ENCODE data around the gene GPR155.
"Not testable (repeated sequence)": the region's sequence is repeated elsewhere in the genome, so short reads cannot be mapped to it uniquely, and the experiment has no call there.

The GPR155 gene

GRCh38 chr2:174492963-174493431, 6.2 kb upstream of the GPR155 start:
- DNase-seq (ENCODE audit: low spot score) = peak; percentile 58

- no peak for DNase-seq (ENCODE audit: low spot score)
These were observed 5.1 kb upstream of the GPR155 start for GRCh38 chr2:174491947-174492346.

DNA sequence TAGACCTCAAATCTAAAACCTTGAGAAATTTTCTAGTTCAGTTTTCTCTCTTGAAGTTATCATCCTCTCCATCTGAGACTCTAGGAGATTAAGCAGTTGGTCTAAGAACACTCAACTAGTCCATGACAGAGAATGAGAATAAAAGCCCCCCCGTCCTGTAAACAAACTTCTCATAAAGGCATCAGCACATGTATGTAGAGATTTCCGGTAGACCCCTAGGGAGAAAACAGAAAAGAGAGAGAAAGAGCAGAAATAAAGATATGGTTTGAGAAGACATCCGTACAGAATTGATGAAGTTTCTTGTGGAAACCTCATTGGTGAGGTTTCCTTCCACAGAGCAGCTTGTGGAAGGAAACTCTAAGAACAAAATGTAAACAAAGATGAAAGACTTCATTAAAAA, 3.2 kb upstream of the GPR155 start:
- no peak for DNase-seq (ENCODE audit: low spot score)

DNA sequence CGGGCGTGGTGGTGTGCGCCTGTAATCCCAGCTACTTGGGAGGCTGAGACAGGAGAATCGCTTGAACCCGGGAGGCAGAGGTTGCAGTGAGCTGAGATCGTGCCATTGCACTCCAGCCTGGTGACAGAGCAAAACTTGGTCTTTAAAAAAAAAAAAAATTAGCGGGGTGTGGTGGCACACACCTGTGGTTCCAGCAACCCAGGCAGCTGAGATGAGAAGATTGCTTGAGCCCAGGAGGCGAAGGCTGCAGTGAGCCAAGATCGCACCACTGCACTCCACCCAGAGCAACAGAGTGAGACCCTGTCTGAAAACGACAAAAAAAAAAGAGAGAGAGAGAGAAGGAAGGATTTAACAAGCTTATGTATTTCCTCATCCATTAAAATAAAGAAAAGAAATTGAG, 2.7 kb upstream of the GPR155 start:
- DNase-seq (ENCODE audit: low spot score) = not testable (repeated sequence)

- DNase-seq (ENCODE audit: low spot score) = no peak
These were observed 962 bp upstream of the GPR155 start for GRCh38 chr2:174487820-174488162.

DNA sequence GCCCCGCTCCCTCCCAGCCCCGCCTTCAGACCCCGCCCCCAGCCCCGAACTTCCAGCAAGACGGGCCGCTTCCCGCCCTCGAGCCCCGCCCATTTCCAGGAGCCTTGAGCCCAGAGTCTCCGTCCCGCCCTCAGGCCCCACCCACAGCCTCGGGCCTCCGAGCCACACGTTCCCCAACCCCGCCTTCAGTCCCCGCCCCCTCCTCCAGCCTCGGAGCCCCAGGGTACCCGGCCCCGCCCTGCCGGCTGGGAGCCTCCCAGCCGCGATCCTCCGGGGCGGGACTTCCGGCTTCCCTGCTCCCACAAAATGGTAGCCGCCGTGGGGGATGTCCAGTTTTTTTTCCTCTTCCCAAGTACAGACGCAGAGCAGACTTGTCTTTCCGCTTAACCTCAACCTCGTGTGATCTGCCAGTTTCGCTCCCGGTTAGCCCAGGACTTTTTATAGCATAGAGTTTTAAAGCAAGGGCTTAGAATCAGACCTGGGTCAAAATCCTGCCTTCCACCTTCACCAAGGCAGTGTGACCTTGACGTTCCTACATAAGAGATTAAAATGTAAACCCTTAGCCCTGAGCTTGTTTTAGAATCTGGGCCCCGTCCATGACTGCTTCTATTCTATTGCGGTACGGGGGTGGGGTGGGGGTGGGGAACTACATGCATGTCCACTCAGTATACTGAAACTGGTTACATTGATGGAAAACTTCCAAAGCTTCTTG, 435 bp upstream of the GPR155 start:
- peak; percentile 98 for DNase-seq (ENCODE audit: low spot score)

GRCh38 chr2:174485788-174486562, 854 bp downstream of the GPR155 start:
- DNase-seq (ENCODE audit: low spot score) = peak; percentile 42

DNA sequence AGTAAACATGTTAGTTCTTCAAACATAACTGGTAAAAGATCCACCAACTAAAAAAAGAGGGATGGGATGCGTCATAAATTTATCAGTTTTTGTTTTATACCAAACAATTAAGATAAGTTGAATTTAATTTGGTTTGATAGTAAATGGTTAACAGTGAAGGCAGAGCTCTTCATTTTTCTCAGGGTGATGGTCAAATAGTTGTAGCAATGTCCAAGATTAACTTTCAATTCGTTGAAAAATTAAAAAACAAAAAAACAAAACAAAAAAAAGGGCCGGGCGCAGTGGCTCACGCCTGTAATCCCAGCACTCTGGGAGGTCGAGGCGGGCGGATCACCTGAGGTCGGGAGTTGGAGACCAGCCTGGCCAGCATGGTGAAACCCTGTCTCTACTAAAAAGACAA, 1.8 kb downstream of the GPR155 start:
- DNase-seq (ENCODE audit: low spot score) = not testable (repeated sequence)

DNA sequence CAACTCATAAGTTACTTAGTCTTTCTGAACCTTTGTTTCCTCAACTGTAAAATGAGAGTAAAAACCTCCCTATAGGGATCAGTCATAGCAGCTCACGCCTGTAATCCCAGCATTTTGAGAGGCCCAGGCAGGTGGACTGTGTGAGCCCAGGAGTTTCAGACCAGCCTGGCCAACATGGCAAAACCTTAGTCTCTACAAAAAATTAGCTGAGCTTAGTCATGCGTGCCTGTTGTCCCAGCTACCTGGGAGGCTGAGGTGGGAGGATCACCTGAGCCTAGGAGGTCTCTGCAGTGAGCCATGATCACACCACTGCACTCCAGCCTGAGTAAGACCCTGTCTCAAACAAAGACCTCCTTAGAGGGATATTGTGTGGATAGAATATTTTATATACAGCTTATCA, 2.3 kb downstream of the GPR155 start:
- no peak for DNase-seq (ENCODE audit: low spot score)

DNA sequence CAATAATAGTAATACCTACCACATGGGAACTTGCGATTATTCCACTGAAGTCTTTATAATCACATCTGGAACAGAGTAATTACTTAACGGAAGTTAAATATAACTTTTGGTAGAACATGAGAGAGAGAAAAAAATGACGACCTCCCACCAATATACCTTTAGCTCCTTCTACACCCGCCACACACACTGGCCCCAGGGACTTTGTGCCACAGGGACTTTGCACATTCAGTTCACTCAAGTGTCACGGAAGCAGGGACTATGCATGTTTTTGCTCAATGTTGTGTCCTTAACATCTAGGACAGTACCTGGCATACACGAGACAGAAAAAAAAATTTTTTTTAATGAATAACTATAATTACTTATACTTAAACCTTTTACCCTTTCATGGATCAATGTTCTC, 4.0 kb downstream of the GPR155 start:
- no peak for DNase-seq (ENCODE audit: low spot score)

DNA sequence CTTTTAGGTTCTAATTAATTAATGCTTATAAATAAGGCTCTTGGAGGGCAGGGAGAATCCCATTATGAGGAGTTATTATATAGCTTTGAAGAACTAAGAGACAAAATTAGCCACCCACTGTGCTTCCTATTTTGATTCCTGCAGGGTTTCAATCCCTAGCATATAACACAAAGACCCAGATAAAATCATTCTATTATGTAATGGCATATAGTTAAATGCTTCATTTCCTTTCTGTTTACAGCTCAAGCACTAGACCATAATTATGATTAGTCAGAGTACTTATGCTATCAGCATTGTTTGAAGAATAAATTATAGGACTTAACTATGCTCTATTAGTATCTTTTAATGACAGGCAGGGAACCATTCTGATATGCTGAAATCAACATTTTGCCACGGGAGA, 9.1 kb downstream of the GPR155 start:
- DNase-seq (ENCODE audit: low spot score) = no peak

- DNase-seq (ENCODE audit: low spot score) = no peak
These were observed 13.0 kb downstream of the GPR155 start for GRCh38 chr2:174473796-174474195.

DNA sequence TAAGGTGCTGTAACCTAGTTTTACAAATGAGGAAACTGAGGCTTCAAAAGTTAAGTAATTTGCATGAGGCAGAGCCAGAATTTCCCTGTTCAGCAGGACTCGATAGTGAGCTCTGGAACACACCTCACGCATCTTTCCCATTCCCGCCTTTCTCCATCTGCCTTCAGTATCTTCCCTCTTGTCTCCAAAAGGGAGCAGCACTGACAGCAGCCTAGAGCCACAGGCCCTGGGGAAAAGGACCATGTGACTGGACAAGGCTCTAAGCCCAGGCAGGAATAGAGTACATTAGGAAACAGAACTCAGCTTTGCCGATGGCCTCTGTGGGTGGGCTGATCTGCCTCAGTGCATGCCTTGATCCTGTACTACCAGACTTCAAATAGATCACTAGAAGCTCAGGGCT, 21.5 kb downstream of the GPR155 start:
- DNase-seq (ENCODE audit: low spot score) = peak; percentile 42

- DNase-seq (ENCODE audit: low spot score) = no peak
These were observed 25.6 kb downstream of the GPR155 start for GRCh38 chr2:174461221-174461620.

- DNase-seq (ENCODE audit: low spot score) = no peak
These were observed 32.3 kb downstream of the GPR155 start for GRCh38 chr2:174454566-174454965.

DNA sequence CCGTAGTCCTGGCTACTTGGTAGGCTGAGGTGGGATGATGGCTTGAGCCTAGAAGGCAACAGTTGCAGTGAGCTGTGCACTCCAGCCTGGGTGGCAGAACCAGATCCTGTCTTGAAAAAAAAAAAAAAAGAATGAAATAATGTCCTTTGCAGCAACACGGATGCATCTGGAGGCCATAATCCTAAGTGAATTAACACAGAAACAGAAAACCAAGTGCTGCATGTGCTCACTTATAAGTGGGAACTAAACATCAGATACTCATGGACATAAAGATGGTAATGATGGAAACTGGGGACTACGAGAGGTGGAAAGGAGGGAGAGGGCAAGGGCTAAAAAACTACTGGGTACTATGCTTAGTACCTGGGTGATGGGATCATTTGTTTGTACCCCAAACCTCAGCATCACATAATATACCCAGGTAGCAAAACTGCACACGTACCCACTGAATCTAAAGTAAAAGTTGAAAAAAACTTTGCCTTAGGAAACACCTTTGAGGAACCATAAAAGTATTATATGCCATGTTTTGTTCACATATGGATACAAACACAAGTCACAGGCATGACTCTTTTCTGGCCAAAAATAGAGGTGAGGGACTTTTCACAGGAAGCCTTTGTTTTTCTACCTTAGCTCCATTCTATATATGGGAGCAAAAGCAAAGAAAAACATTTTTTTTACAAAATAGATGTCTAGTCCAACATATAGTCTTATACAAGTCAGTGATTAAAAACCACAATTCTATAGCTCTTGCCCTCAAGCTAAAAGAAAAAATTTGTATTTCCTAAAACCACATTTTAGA, 36.6 kb downstream of the GPR155 start:
- no peak for DNase-seq (ENCODE audit: low spot score)

DNA sequence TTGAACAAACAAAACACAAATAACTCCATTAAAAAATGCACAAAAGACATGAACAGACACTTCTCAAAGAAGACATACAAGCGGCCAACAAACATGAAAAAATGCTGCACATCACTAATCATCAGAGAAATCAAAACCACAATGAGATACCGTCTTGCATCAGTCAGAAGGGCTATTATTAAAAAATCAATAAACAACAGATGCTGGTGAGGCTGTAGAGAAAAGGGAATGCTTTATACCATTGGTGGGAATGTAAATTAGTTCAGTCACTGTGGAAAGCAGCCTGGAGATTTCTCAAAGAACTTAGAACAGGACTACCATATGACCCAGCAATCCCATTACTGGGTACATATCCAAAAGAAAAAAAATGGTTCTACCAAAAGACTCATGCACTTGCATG, 37.8 kb downstream of the GPR155 start:
- no peak for DNase-seq (ENCODE audit: low spot score)

DNA sequence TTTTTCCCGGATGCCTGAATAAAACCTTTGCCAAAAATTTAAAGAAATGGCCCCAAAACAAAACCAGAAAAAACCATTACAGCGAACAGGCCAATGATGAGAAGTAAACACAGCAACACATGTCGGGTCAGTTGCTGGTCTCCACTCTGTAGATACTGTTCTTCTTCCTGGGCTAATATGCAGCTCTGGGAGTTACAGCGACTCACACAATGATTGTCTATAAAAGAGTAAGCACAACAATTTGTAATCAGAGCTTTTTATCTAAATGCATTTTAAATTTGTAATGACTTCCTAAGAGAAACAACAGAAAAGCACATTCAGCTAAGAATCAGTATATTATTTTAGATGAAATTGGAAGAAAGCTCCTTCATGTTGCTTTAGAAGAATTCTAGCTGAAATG, 40.3 kb downstream of the GPR155 start:
- DNase-seq (ENCODE audit: low spot score) = no peak

GRCh38 chr2:174445248-174445647, 41.6 kb downstream of the GPR155 start:
- no peak for DNase-seq (ENCODE audit: low spot score)

DNA sequence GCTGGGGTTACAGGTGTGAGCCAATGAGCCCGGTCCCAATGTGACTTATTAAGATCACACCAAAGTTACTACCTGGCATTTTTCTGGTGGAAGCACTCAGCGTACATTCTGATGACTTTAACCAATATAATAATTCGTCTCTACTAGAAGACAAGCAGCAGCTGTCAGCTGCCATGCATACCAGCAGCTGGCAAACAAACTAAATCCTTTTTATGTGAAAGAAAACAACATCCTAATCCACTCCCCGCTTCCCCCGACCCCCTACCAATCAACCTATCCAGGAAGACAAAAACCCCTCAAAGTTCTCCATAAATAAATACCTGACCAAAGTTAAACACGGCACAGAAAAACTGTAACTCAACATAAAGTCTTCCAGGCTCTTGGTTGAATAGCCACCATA, 42.1 kb downstream of the GPR155 start:
- no peak for DNase-seq (ENCODE audit: low spot score)

DNA sequence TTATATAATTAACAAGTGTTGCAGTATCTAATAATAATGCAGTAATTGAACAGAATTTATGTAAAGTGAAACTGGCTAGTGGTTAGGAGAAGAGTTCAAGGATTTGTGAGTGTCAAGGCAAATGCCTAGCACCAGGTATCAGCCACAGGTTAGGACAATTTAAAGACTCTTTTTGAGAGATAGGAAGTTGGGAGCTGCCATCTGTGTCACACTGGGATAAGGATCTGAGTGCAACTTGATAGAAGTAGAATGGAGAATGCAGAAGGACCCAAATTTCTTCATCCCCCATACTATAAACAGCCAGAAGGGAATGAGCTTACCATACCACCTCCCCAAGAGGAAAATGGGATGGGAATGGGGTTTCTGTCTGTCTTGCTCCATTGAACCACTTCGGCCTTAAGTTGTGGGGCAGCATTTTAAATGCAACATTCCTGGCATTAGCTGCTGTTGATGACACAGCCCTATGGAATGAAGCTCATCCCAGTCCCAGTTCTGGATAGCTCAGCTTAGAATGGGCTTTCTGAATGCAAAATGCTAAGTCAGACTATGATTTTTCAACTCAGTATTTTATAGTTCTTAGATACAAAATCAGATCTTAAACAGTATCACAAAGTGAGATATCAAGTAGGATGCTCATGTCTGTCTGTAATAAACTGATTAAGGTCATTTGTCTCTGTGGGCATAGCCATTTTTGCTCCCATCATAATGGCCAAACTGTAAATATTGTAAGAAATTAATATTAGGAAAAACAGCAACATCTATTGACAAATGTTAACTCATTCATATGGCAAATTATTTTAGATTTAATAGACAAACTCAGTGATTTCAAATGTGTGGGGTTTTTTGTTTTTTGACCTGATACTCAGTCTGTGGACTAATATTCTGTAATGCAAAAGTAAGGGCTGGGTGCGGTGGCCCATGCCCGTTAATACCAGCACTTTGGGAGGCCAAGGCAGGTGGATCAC, 44.0 kb downstream of the GPR155 start:
- no peak for DNase-seq (ENCODE audit: low spot score)

- DNase-seq (ENCODE audit: low spot score) = no peak
These were observed 46.9 kb downstream of the GPR155 start for GRCh38 chr2:174439950-174440349.

Measured in pons (tissue), 1 donor.